ENCODE results near the gene TEX13A. TPM values are rescaled to one million over a fixed set of nuclear protein-coding genes. Genes with fewer than 3 reads are reported as not detected.
"Not testable (repeated sequence)": the region's sequence is repeated elsewhere in the genome, so short reads cannot be mapped to it uniquely, and the experiment has no call there.

The TEX13A gene
- polyA plus RNA-seq, result not detected

- H3K27ac ChIP-seq (ENCODE audit: low read depth, low read length), result no peak within 1 kb of the TSS
- 76 to 90% (median 84%) methylated on average over 7 of the region's 7 CpGs for WGBS, 3 donors
Measured at GRCh38 chrX:105220636-105221035, at the start of gene TEX13A. Gene TEX13A, minus strand, starts transcription at chrX:105220694. Its CDS starts 297 bp downstream, at chrX:105220397.

- no peak overlapping the region for H3K27ac ChIP-seq (ENCODE audit: low read depth, low read length)
- 91 to 96% (median 92%) methylated on average over 2 of the region's 2 CpGs for WGBS, 3 donors
Measured at GRCh38 chrX:105269386-105269785, 48.9 kb upstream of the TEX13A start.

GRCh38 chrX:105267167-105267566 is 46.7 kb upstream of the TEX13A start:
- no peak overlapping the region for H3K27ac ChIP-seq (ENCODE audit: low read depth, low read length)
- 67 to 81% (median 77%) methylated on average over 2 of the region's 2 CpGs for WGBS, 3 donors

GRCh38 chrX:105266456-105266855 is 46.0 kb upstream of the TEX13A start:
- WGBS, 3 donors, result 70 to 84% (median 81%) methylated on average over 1 of the region's 1 CpG

GRCh38 chrX:105265093-105265492 is 44.6 kb upstream of the TEX13A start:
- 55 to 61% (median 57%) methylated on average over 3 of the region's 3 CpGs for WGBS, 3 donors

More at GRCh38 chrX:105266456-105266855, 46.0 kb upstream of the TEX13A start:
- H3K27ac ChIP-seq (ENCODE audit: low read depth, low read length), result no peak overlapping the region

GRCh38 chrX:105263801-105264200 is 43.3 kb upstream of the TEX13A start:
- 74 to 89% (median 82%) methylated on average over 1 of the region's 1 CpG for WGBS, 3 donors
- no peak overlapping the region for H3K27ac ChIP-seq (ENCODE audit: low read depth, low read length)

More at GRCh38 chrX:105265093-105265492, 44.6 kb upstream of the TEX13A start:
- no peak overlapping the region for H3K27ac ChIP-seq (ENCODE audit: low read depth, low read length)

GRCh38 chrX:105263171-105263570 is 42.7 kb upstream of the TEX13A start:
- H3K27ac ChIP-seq (ENCODE audit: low read depth, low read length), result no peak overlapping the region
- 79 to 98% (median 94%) methylated on average over 2 of the region's 2 CpGs for WGBS, 3 donors

GRCh38 chrX:105260291-105261043 is 40.0 kb upstream of the TEX13A start:
- 53 to 72% (median 67%) methylated on average over 8 of the region's 8 CpGs for WGBS, 3 donors

GRCh38 chrX:105241056-105241455 is 20.6 kb upstream of the TEX13A start:
- 50 to 65% (median 61%) methylated on average over 2 of the region's 2 CpGs for WGBS, 3 donors
- no peak overlapping the region for H3K27ac ChIP-seq (ENCODE audit: low read depth, low read length)

More at GRCh38 chrX:105260291-105261043, 40.0 kb upstream of the TEX13A start:
- no peak overlapping the region for H3K27ac ChIP-seq (ENCODE audit: low read depth, low read length)

GRCh38 chrX:105237407-105237806 is 16.9 kb upstream of the TEX13A start:
- 63 to 82% (median 79%) methylated on average over 2 to 3 of the region's 3 CpGs for WGBS, 3 donors
- not testable (repeated sequence) for H3K27ac ChIP-seq (ENCODE audit: low read depth, low read length)

- H3K27ac ChIP-seq (ENCODE audit: low read depth, low read length), result no peak overlapping the region
- WGBS, 3 donors, result 28 to 75% (median 68%) methylated on average over 3 of the region's 3 CpGs
Measured at GRCh38 chrX:105229146-105229545, 8.7 kb upstream of the TEX13A start.

- H3K27ac ChIP-seq (ENCODE audit: low read depth, low read length), result no peak overlapping the region
- 63 to 81% (median 73%) methylated on average over 2 of the region's 2 CpGs for WGBS, 3 donors
Measured at GRCh38 chrX:105228602-105229001, 8.1 kb upstream of the TEX13A start.

- H3K27ac ChIP-seq (ENCODE audit: low read depth, low read length), result no peak overlapping the region
- WGBS, 3 donors, result 71 to 85% (median 72%) methylated on average over 5 of the region's 5 CpGs
Measured at GRCh38 chrX:105226499-105226898, 6.0 kb upstream of the TEX13A start.

GRCh38 chrX:105221374-105221773 is 880 bp upstream of the TEX13A start:
- WGBS, 3 donors, result 61 to 84% (median 69%) methylated on average over 3 of the region's 3 CpGs
- H3K27ac ChIP-seq (ENCODE audit: low read depth, low read length), result no peak overlapping the region

- 90 to 94% (median 92%) methylated on average over 18 to 26 of the region's 26 CpGs for WGBS, 3 donors
- no peak overlapping the region for H3K27ac ChIP-seq (ENCODE audit: low read depth, low read length)
Measured at GRCh38 chrX:105219454-105220401, 766 bp downstream of the TEX13A start.

- H3K27ac ChIP-seq (ENCODE audit: low read depth, low read length), result no peak overlapping the region
- WGBS, 3 donors, result 67 to 84% (median 77%) methylated on average over 3 of the region's 3 CpGs
Measured at GRCh38 chrX:105211066-105211575, 9.4 kb downstream of the TEX13A start.

- 63 to 93% (median 86%) methylated on average over 2 of the region's 2 CpGs for WGBS, 3 donors
- no peak overlapping the region for H3K27ac ChIP-seq (ENCODE audit: low read depth, low read length)
Measured at GRCh38 chrX:105210258-105210657, 10.2 kb downstream of the TEX13A start.

GRCh38 chrX:105209406-105209805 is 11.1 kb downstream of the TEX13A start:
- H3K27ac ChIP-seq (ENCODE audit: low read depth, low read length), result no peak overlapping the region

- 16 to 48% (median 29%) methylated on average over 2 of the region's 2 CpGs for WGBS, 3 donors
- no peak overlapping the region for H3K27ac ChIP-seq (ENCODE audit: low read depth, low read length)
Measured at GRCh38 chrX:105191878-105192277, 28.6 kb downstream of the TEX13A start.

Data from adipose tissue (tissue), 3 donors.